BLaER1 treated with 17β-estradiol and CSF1 and Interleukin-3, amounts not matched to agents 10 nM and 100 nM (cell line): ENCODE data around the gene TSEN15.
A peak's percentile ranks its signal among the peaks of the same experiment; 100 is the strongest.
"Not testable (repeated sequence)": the region's sequence is repeated elsewhere in the genome, so short reads cannot be mapped to it uniquely, and the experiment has no call there.

ENCODE experiments used
- H3K27ac ChIP-seq, 11 experiments: shearing (Covaris generic); formaldehyde crosslinking; 2 replicates each; pipeline ENCODE4 v1.8.1; 2022
- H3K27me3 ChIP-seq, 11 experiments: shearing (Covaris generic); formaldehyde crosslinking; 2 replicates each; pipeline ENCODE4 v1.8.1; 2022
- H3K36me3 ChIP-seq, 11 experiments: shearing (Covaris generic); formaldehyde crosslinking; 2 replicates each; pipeline ENCODE4 v1.8.1; 2022
- H3K4me1 ChIP-seq, 10 experiments: shearing (Covaris generic); formaldehyde crosslinking; 2 replicates each; pipeline ENCODE4 v1.8.1; 2022
- H3K4me2 ChIP-seq, 11 experiments: shearing (Covaris generic); formaldehyde crosslinking; 2 replicates each; pipeline ENCODE4 v1.8.1; 2022
- H3K4me3 ChIP-seq, 10 experiments: shearing (Covaris generic); formaldehyde crosslinking; 2 replicates each; pipeline ENCODE4 v1.8.1; 2022
- H3K9ac ChIP-seq, 11 experiments: shearing (Covaris generic); formaldehyde crosslinking; 2 replicates each; pipeline ENCODE4 v1.8.1; 2022
- H3K9me3 ChIP-seq, 11 experiments: shearing (Covaris generic); formaldehyde crosslinking; replicated peaks in 1 of 11; 2 replicates each; pipeline ENCODE4 v1.8.1; 2022
- H4K20me1 ChIP-seq, 11 experiments: shearing (Covaris generic); formaldehyde crosslinking; 2 replicates each; pipeline ENCODE4 v1.8.1; 2022
- Cebpa-rat ChIP-seq, 11 experiments: shearing (Covaris generic); IDR thresholded peaks; 2 replicates each; pipeline ENCODE4 v1.8.1; 2022

Gene TSEN15

DNA sequence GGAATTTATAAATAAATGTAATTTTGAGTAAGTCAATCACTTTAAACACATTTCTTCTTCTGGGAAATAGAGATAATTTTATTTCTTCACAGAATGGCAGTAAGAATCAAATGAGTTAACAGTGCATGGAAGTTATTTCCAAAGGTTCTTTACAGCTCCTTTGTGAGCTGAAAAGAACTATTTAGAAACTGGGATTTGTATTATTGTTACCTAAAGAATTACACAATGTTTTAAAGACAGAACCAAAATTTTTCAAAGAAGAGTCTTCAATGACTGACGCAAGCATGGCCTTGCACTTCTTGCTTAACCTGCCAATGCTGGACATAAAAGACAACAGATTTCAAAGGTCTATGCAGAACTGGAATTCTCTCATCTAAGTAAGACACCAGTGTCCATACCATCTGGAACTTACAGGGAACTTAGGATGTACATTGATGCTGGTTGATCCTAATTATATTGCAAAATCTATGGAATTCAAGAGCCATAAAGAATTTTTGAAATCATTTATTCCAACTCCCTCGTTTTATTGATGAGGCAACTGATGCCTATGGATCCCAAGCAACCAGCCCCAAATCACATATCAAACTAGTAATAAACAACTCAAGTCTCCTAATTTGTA is 16.7 kb upstream of the TSEN15 start:
- no peak overlapping the region for H3K4me2 ChIP-seq
- peaks cover 54 to 68% (median 61%) of the 10 kb centered on the region in 11 experiments for H3K27me3 ChIP-seq
- H4K20me1 ChIP-seq, result peaks cover 0 to 18% (median 0%) of the 10 kb centered on the region in 11 experiments; a peak in 2 of 22 replicates
- no peak overlapping the region for H3K9ac ChIP-seq
- no peak overlapping the region for H3K4me3 ChIP-seq
- no peak overlapping the region for H3K27ac ChIP-seq
- peaks cover 13 to 21% (median 18%) of the 10 kb centered on the region in 10 experiments; a peak in 17 of 20 replicates for H3K4me1 ChIP-seq
- H3K9me3 ChIP-seq, result 0 out of 22 replicates have a peak, but pooled peaks cover 0 to 6% (median 0%) of the 10 kb centered on the region in 11 experiments
- TF ChIP-seq Cebpa-rat (IDR thresholded peaks at IDR 0.05), result no peak
- H3K36me3 ChIP-seq, result no peaks in the 10 kb centered on the region

DNA sequence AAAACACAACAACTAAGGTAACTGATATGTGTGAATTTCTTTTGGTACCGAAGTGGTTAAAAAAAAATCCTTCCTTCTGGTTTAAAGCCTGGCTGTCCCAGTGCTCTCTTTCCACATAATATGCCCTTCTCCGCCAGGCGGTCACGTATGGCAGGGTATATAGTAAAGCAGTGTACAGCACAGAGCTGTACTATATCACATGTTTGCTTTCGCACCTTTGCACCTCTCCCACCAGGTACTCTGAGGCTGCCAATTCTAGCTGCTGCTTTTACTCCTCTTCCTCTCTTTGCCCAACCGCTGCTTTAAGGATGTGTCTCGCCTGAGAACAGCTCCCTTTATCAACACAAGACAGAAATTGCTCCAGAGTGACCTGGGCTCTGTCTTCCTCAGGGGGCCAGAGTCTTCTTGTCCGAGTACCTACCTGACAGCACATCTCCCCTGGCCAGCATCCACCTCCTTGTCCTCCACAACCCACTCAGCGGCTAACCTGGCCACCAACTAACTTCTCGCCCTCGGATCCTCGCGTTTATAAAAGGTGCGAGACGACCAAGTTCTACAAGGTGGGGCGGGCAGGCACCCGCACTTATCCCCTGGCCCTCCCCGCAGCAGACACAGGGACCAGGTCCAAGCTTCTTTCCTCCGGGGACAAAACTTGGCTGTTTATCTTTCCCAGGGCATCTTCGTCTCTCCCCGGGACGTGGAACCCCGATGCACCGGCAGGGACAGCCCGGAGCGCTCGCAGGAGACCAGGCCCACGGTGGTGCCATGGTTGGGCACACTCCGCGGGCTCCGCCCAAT is 15.6 kb upstream of the TSEN15 start:
- no peak for TF ChIP-seq Cebpa-rat (IDR thresholded peaks at IDR 0.05)
- Histone ChIP-seq H3K9me3 (0 out of 22 replicates have a peak, but pooled peaks cover 0 to 6% (median 0%) of the 10 kb centered on the region in 11 experiments), H3K27me3 (peaks cover 54 to 70% (median 62%) of the 10 kb centered on the region in 11 experiments), H3K4me3 (peak overlapping the region; percentile 57 to 72 (median 66)), H3K36me3 (no peaks in the 10 kb centered on the region), H3K4me1 (peaks cover 13 to 21% (median 18%) of the 10 kb centered on the region in 10 experiments; a peak in 17 of 20 replicates), H3K4me2 (peak overlapping the region; percentile 89 to 99 (median 98)), H3K9ac (peak overlapping the region in 3 of 11 experiments; percentile 64 to 77 (median 64); a peak in 5 of 22 replicates), H4K20me1 (peaks cover 0 to 18% (median 0%) of the 10 kb centered on the region in 11 experiments; a peak in 2 of 22 replicates), H3K27ac (no peak overlapping the region)

DNA sequence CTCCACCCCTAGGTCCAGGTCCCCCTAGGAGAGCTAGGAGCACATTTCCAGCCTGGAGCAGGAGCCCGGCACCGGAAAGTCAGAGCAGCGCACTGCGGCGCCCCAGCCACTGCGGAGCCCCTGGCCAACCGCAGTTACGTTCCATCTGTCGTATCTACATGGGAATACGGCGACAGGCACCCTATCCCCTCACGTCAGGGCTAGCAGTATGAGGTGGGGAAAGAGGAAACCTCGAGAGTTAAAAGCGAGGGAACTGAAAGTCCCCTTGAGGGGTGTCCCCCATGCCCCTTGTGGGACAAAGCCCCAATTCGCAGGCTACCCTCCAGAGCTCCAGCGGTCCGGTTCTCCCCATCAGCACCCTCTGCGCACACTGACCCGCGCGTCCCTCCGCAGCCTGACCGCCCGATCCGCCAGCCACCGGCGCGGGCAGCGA is 15.0 kb upstream of the TSEN15 start:
- Histone ChIP-seq H4K20me1 (peaks cover 0 to 18% (median 0%) of the 10 kb centered on the region in 11 experiments; a peak in 2 of 22 replicates), H3K27me3 (peaks cover 54 to 70% (median 62%) of the 10 kb centered on the region in 11 experiments), H3K4me3 (peak overlapping the region; percentile 57 to 72 (median 66)), H3K9ac (peak overlapping the region; percentile 36 to 77 (median 64); a peak in 21 of 22 replicates), H3K4me1 (peaks cover 13 to 21% (median 18%) of the 10 kb centered on the region in 10 experiments; a peak in 17 of 20 replicates), H3K27ac (peak overlapping the region in 3 of 11 experiments; percentile 37 to 46 (median 39); a peak in 2 of 22 replicates), H3K4me2 (peak overlapping the region; percentile 89 to 99 (median 98)), H3K36me3 (no peaks in the 10 kb centered on the region), H3K9me3 (0 out of 22 replicates have a peak, but pooled peaks cover 0 to 6% (median 0%) of the 10 kb centered on the region in 11 experiments)
- no peak for TF ChIP-seq Cebpa-rat (IDR thresholded peaks at IDR 0.05)

DNA sequence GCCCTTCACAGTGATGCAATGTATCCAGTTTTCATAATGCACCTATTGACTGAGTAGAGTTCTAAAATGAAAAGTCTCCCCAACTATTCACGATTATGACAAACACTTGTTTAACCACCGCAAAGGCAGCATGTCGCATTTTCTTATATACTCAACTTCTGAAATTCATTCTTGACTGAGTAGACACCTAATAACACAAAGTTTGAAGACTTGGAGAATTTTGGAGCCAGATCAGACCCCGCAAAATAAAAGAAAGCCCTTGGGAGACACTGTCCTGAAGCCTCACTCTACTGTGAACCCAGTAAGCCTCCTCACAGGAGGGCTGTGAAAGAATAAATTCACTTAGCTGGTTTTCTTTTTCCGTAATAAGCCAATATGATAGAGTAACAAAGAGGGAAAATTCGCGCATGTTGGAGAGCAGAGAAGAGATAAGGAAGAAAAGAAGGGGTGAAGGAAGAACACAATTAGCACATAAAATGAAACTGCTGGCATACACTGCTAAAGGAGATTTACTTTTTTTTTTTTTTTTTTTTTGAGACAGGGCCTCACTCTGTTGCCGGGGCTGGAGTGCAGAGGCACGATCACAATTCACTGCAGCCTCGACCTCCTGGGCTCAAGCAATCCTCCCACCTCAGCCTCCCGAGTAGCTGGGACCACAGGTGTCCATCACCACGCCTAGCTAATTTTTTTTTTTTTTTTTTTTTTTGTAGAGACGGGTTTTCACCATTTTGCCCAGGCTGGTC is 13.5 kb upstream of the TSEN15 start:
- H3K9me3 ChIP-seq, result 0 out of 22 replicates have a peak, but pooled peaks cover 0 to 6% (median 0%) of the 10 kb centered on the region in 11 experiments
- peak overlapping the region in 9 of 10 experiments; percentile 57 to 72 (median 67); a peak in 13 of 20 replicates for H3K4me3 ChIP-seq
- H4K20me1 ChIP-seq, result peaks cover 0 to 18% (median 0%) of the 10 kb centered on the region in 11 experiments; a peak in 2 of 22 replicates
- H3K27ac ChIP-seq, result no peak overlapping the region
- no peaks in the 10 kb centered on the region for H3K36me3 ChIP-seq
- H3K4me1 ChIP-seq, result peaks cover 13 to 21% (median 18%) of the 10 kb centered on the region in 10 experiments; a peak in 17 of 20 replicates
- peaks cover 54 to 68% (median 62%) of the 10 kb centered on the region in 11 experiments for H3K27me3 ChIP-seq
- TF ChIP-seq Cebpa-rat (IDR thresholded peaks at IDR 0.05), result no peak
- H3K4me2 ChIP-seq, result peak overlapping the region; percentile 89 to 99 (median 98); a peak in 21 of 22 replicates
- H3K9ac ChIP-seq, result peak overlapping the region in 1 of 11 experiments; percentile 77; a peak in 1 of 22 replicates

GRCh38 chr1:184039126-184039525 is 12.4 kb upstream of the TSEN15 start:
- Histone ChIP-seq H3K4me2 (no peak overlapping the region), H4K20me1 (peaks cover 0 to 18% (median 0%) of the 10 kb centered on the region in 11 experiments; a peak in 2 of 22 replicates), H3K9ac (no peak overlapping the region), H3K4me3 (no peak overlapping the region), H3K36me3 (no peaks in the 10 kb centered on the region), H3K27ac (no peak overlapping the region), H3K27me3 (peaks cover 52 to 60% (median 57%) of the 10 kb centered on the region in 11 experiments), H3K9me3 (0 out of 22 replicates have a peak, but pooled peaks cover 0 to 4% (median 0%) of the 10 kb centered on the region in 11 experiments), H3K4me1 (peaks cover 13 to 21% (median 18%) of the 10 kb centered on the region in 10 experiments; a peak in 17 of 20 replicates)
- TF ChIP-seq Cebpa-rat (IDR thresholded peaks at IDR 0.05), result no peak

DNA sequence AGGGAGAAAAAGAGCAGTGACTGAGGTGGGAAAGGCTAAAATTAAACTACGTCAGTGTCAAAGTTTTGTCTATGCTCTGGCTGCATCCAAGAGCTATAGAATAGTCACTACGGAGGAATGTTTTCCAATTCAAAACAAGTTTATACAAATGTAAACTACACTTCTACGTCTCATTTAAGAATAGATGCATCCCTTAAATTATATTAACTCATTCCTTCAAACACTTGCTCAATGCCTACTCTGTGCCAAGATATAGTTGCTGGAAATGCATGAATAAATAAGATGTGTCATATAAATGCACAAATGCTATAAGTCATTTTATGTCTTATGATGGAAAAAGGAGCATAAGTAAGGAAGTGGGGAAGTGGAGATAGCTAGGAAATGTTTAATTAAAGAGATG is 9.8 kb upstream of the TSEN15 start:
- peaks cover 6 to 13% (median 10%) of the 10 kb centered on the region in 10 experiments; a peak in 17 of 20 replicates for H3K4me1 ChIP-seq
- H3K27ac ChIP-seq, result no peak overlapping the region
- no peak overlapping the region for H3K9ac ChIP-seq
- H3K4me2 ChIP-seq, result no peak overlapping the region
- peaks cover 0 to 7% (median 0%) of the 10 kb centered on the region in 11 experiments; a peak in 1 of 22 replicates for H4K20me1 ChIP-seq
- H3K36me3 ChIP-seq, result no peaks in the 10 kb centered on the region
- no peaks in the 10 kb centered on the region for H3K9me3 ChIP-seq
- H3K4me3 ChIP-seq, result no peak overlapping the region
- peaks cover 26 to 34% (median 30%) of the 10 kb centered on the region in 11 experiments for H3K27me3 ChIP-seq
- no peak for TF ChIP-seq Cebpa-rat (IDR thresholded peaks at IDR 0.05)

DNA sequence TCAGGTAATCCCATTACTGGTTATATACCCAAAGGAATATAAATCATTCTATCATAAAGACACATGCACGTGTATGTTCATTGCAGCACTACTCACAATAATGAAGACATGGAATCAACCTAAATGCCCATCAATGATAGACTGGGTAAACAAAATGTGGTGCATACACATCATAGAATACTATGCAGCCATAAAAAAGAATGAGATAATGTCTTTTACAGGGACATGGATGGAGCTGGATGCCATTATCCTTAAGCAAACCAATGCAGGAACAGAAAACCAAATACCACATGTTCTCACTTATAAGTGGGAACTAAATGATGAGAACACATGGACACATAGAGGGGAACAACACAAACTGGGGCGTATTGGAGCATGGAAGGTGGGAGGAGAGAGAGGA is 8.2 kb upstream of the TSEN15 start:
- not testable (repeated sequence) for H3K27ac ChIP-seq, H3K4me2 ChIP-seq, H3K36me3 ChIP-seq, H3K9ac ChIP-seq, H4K20me1 ChIP-seq, H3K9me3 ChIP-seq, H3K4me1 ChIP-seq, H3K4me3 ChIP-seq
- H3K27me3 ChIP-seq, result peaks cover 10 to 18% (median 15%) of the 10 kb centered on the region in 11 experiments
